ENCODE measurements around the gene GRIK5.

Gene GRIK5

DNA sequence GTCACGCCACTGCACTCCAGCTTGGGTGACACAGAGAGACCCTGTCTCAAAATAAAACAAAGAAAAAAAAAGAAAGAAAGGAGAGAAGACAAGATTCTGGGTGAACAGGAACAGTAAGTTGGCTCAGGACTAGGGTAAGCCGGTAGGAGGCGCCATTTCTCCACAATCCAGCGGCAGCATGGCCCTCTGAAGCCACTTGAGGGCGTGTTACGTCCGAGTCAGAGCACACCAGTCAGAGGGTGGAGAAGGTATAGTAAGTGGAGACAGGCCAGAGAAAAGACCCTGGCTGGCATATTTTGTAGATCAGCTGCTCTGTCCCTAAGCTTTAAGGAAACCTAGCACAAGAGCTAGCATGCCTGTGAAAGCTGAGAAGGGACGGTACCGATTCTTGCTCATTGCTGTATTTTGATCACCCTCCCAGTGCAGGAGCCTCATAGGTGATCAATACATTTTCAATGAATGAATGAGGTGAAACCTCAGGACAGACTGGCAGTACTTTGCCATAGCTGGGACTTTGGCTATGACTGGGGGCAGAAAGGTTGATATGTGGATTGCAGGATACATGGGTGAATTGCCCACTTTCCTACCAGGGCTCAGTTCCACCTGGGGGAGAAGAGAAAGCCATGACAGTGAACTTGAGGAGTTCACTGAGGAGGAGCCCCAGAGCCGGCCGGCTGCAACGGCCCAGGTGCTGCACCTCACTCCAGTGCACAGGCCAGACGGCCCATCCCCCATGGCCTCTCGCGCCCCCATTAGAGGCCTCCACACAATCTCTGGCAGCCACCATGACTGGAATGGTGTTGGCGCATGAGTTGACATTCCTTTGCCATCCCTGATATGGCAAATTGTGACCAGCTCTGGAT, 38.8 kb upstream of the GRIK5 start (continued):
- TF ChIP-seq, protein P1, sequence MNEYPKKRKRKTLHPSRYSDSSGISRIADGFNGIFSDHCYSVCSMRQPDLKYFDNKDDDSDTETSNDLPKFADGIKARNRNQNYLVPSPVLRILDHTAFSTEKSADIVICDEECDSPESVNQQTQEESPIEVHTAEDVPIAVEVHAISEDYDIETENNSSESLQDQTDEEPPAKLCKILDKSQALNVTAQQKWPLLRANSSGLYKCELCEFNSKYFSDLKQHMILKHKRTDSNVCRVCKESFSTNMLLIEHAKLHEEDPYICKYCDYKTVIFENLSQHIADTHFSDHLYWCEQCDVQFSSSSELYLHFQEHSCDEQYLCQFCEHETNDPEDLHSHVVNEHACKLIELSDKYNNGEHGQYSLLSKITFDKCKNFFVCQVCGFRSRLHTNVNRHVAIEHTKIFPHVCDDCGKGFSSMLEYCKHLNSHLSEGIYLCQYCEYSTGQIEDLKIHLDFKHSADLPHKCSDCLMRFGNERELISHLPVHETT (tag by site-specific recombination; IDR thresholded peaks at IDR 0.05) = 0 out of 2 replicates have a peak, but pooled peaks have one; percentile 47
- peak; percentile 80; the same call in 1 of the 2 replicates for TF ChIP-seq ZNF391 (tag by site-specific recombination; IDR thresholded peaks at IDR 0.05; ENCODE audit: borderline replicate concordance, low read depth)
- TF ChIP-seq ZBTB17 (tag by site-specific recombination; IDR thresholded peaks at IDR 0.05) = peak; percentile 59
- TF ChIP-seq ZNF670 (tag by site-specific recombination; IDR thresholded peaks at IDR 0.05; ENCODE audit: low read depth) = no peak
- TF ChIP-seq ZNF560 (tag by site-specific recombination; IDR thresholded peaks at IDR 0.05; ENCODE audit: borderline replicate concordance) = no peak
- TF ChIP-seq ZNF2 (tag by site-specific recombination; IDR thresholded peaks at IDR 0.05) = peak; percentile 84
- TF ChIP-seq, protein P2, sequence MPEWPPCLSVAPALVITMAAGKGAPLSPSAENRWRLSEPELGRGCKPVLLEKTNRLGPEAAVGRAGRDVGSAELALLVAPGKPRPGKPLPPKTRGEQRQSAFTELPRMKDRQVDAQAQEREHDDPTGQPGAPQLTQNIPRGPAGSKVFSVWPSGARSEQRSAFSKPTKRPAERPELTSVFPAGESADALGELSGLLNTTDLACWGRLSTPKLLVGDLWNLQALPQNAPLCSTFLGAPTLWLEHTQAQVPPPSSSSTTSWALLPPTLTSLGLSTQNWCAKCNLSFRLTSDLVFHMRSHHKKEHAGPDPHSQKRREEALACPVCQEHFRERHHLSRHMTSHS (tag by site-specific recombination; IDR thresholded peaks at IDR 0.05) = no peak
- no peak for TF ChIP-seq ZEB2 (tag by site-specific recombination; IDR thresholded peaks at IDR 0.05)
- no peak for TF ChIP-seq YY1 (tag by site-specific recombination; IDR thresholded peaks at IDR 0.05)
- no peak for TF ChIP-seq ZNF624 (tag by site-specific recombination; IDR thresholded peaks at IDR 0.05)
- TF ChIP-seq, protein P3, sequence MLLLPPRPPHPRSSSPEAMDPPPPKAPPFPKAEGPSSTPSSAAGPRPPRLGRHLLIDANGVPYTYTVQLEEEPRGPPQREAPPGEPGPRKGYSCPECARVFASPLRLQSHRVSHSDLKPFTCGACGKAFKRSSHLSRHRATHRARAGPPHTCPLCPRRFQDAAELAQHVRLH (tag by site-specific recombination; IDR thresholded peaks at IDR 0.05) = peak; percentile 79; the same call in 1 of the 2 replicates
- TF ChIP-seq ZNF23 (tag by site-specific recombination; IDR thresholded peaks at IDR 0.05; ENCODE audit: borderline replicate concordance) = no peak
- TF ChIP-seq, protein P4, sequence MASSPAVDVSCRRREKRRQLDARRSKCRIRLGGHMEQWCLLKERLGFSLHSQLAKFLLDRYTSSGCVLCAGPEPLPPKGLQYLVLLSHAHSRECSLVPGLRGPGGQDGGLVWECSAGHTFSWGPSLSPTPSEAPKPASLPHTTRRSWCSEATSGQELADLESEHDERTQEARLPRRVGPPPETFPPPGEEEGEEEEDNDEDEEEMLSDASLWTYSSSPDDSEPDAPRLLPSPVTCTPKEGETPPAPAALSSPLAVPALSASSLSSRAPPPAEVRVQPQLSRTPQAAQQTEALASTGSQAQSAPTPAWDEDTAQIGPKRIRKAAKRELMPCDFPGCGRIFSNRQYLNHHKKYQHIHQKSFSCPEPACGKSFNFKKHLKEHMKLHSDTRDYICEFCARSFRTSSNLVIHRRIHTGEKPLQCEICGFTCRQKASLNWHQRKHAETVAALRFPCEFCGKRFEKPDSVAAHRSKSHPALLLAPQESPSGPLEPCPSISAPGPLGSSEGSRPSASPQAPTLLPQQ (tag by site-specific recombination; IDR thresholded peaks at IDR 0.05) = peak; percentile 53
- 0 out of 2 replicates have a peak, but pooled peaks have one; percentile 24 for TF ChIP-seq KLF8 (tag by site-specific recombination; IDR thresholded peaks at IDR 0.05)
- TF ChIP-seq ZNF366 (tag by site-specific recombination; conservative IDR thresholded peaks at IDR 0.05) = no peak
- TF ChIP-seq ZFP41 (tag by site-specific recombination; IDR thresholded peaks at IDR 0.05; ENCODE audit: borderline replicate concordance) = no peak
- TF ChIP-seq GFI1B (tag by site-specific recombination; IDR thresholded peaks at IDR 0.05) = no peak
- TF ChIP-seq, protein P5, sequence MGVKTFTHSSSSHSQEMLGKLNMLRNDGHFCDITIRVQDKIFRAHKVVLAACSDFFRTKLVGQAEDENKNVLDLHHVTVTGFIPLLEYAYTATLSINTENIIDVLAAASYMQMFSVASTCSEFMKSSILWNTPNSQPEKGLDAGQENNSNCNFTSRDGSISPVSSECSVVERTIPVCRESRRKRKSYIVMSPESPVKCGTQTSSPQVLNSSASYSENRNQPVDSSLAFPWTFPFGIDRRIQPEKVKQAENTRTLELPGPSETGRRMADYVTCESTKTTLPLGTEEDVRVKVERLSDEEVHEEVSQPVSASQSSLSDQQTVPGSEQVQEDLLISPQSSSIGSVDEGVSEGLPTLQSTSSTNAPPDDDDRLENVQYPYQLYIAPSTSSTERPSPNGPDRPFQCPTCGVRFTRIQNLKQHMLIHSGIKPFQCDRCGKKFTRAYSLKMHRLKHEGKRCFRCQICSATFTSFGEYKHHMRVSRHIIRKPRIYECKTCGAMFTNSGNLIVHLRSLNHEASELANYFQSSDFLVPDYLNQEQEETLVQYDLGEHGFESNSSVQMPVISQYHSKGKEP (tag by site-specific recombination; IDR thresholded peaks at IDR 0.05) = peak; percentile 22; the same call in 1 of the 2 replicates
- TF ChIP-seq MZF1 (tag by site-specific recombination; IDR thresholded peaks at IDR 0.05; ENCODE audit: borderline replicate concordance) = no peak
- TF ChIP-seq KLF1 (tag by site-specific recombination; IDR thresholded peaks at IDR 0.05) = peak; percentile 33; the same call in 1 of the 2 replicates
- no peak for TF ChIP-seq ZNF24 (tag by site-specific recombination; IDR thresholded peaks at IDR 0.05)
- TF ChIP-seq ZNF837 (tag by site-specific recombination; IDR thresholded peaks at IDR 0.05) = no peak
- TF ChIP-seq, protein P6, sequence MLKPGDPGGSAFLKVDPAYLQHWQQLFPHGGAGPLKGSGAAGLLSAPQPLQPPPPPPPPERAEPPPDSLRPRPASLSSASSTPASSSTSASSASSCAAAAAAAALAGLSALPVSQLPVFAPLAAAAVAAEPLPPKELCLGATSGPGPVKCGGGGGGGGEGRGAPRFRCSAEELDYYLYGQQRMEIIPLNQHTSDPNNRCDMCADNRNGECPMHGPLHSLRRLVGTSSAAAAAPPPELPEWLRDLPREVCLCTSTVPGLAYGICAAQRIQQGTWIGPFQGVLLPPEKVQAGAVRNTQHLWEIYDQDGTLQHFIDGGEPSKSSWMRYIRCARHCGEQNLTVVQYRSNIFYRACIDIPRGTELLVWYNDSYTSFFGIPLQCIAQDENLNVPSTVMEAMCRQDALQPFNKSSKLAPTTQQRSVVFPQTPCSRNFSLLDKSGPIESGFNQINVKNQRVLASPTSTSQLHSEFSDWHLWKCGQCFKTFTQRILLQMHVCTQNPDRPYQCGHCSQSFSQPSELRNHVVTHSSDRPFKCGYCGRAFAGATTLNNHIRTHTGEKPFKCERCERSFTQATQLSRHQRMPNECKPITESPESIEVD (tag by site-specific recombination; IDR thresholded peaks at IDR 0.05) = no peak
- no peak for TF ChIP-seq ZNF473 (tag by site-specific recombination; IDR thresholded peaks at IDR 0.05)
- no peak for TF ChIP-seq BCL11A (tag by site-specific recombination; IDR thresholded peaks at IDR 0.05; ENCODE audit: low read depth)
- TF ChIP-seq, protein P7, sequence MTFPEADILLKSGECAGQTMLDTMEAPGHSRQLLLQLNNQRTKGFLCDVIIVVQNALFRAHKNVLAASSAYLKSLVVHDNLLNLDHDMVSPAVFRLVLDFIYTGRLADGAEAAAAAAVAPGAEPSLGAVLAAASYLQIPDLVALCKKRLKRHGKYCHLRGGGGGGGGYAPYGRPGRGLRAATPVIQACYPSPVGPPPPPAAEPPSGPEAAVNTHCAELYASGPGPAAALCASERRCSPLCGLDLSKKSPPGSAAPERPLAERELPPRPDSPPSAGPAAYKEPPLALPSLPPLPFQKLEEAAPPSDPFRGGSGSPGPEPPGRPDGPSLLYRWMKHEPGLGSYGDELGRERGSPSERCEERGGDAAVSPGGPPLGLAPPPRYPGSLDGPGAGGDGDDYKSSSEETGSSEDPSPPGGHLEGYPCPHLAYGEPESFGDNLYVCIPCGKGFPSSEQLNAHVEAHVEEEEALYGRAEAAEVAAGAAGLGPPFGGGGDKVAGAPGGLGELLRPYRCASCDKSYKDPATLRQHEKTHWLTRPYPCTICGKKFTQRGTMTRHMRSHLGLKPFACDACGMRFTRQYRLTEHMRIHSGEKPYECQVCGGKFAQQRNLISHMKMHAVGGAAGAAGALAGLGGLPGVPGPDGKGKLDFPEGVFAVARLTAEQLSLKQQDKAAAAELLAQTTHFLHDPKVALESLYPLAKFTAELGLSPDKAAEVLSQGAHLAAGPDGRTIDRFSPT (tag by site-specific recombination; IDR thresholded peaks at IDR 0.05) = no peak
- no peak for TF ChIP-seq RBAK (tag by site-specific recombination; IDR thresholded peaks at IDR 0.05)
- no peak for TF ChIP-seq ZNF221 (tag by site-specific recombination; IDR thresholded peaks at IDR 0.05; ENCODE audit: borderline replicate concordance)
